Endothelial cell of umbilical vein (primary cell): ENCODE data around the gene CCSER1. TPM values are rescaled to one million over a fixed set of nuclear protein-coding genes. Genes with fewer than 3 reads are reported as not detected.

Experiments used
- BruUV-seq: library from RNA; stranded (reverse); fragments of 400-500 nt; replicated peaks from 2 replicates; lab custom pipeline; 2021; lab: Mats Ljungman, UMichigan
- CTCF ChIA-PET: fragments of 300-600, 350-600 bp; sonication (Branson Sonifier 250); formaldehyde crosslinking; loops from one replicate; lab custom pipeline; 2021; ENCODE audit warnings: antibody characterized with exemption, inconsistent platforms; lab: Charles Lee
- POLR2A ChIA-PET: fragments of 300-600, 350-600 bp; sonication (Branson Sonifier 250); formaldehyde crosslinking; loops from one replicate; lab custom pipeline; 2021; ENCODE audit warnings: antibody characterized with exemption, inconsistent platforms; lab: Charles Lee
- DNase-seq: peaks from one replicate; pipeline ENCODE4 v3.0.0-alpha.2; 2011; ENCODE audit warnings: low read depth, low spot score
- FAIRE-seq: peaks from 2 replicates; lab custom pipeline; 2011; peaks lifted over from hg19 to GRCh38; lab: Jason Lieb, UNC
- H2AFZ ChIP-seq: 2 replicates; pipeline ENCODE4 v1.6.0; 2012; ENCODE audit warnings: low read depth, low read length, control low read depth, inconsistent platforms
- H3K27ac ChIP-seq: 2 replicates; pipeline ENCODE4 v1.5.1; 2011; ENCODE audit warnings: low read depth, mild to moderate bottlenecking, control low read depth, low read length, moderate library complexity; ENCODE audit not compliant: insufficient read depth
- H3K27me3 ChIP-seq, 2 experiments: 2 replicates each; pipeline versions ENCODE4 v1.6.0 to v1.6.1; 2011; ENCODE audit warnings: low read length in 2 of 2, mixed read lengths in 1 of 2; ENCODE audit not compliant: control insufficient read depth in 2 of 2, insufficient read depth in 2 of 2
- H3K36me3 ChIP-seq, 2 experiments: 2 replicates in 1 of 2; 3 replicates in 1 of 2; pipeline ENCODE4 v1.5.1; 2011; ENCODE audit warnings: low read length in 2 of 2, mild to moderate bottlenecking in 1 of 2, moderate library complexity in 1 of 2; ENCODE audit not compliant: control insufficient read depth in 2 of 2, insufficient read depth in 2 of 2; ENCODE audit errors: extremely low read depth in 1 of 2
- H3K4me1 ChIP-seq: 3 replicates; pipeline ENCODE4 v1.5.1; 2011; ENCODE audit warnings: mild to moderate bottlenecking, low read length; ENCODE audit not compliant: control insufficient read depth, insufficient read depth; ENCODE audit errors: extremely low read depth
- H3K4me2 ChIP-seq: 2 replicates; pipeline ENCODE4 v1.6.1; 2011; ENCODE audit warnings: low read length, control low read depth, mixed read lengths; ENCODE audit not compliant: insufficient read depth
- H3K4me3 ChIP-seq, 3 experiments: fragments of 200-600 bp in 1 of 3; sonication (generic), shearing (Covaris generic) in 1 of 3; replicated peaks in 1 of 3; 2 replicates each; pipeline ENCODE4 v1.5.1; 2011 to 2016; ENCODE audit warnings: control low read depth in 3 of 3, low read length in 3 of 3, mild to moderate bottlenecking in 2 of 3, inconsistent platforms in 1 of 3, low read depth in 1 of 3, moderate library complexity in 1 of 3; ENCODE audit not compliant: insufficient read depth in 1 of 3
- H3K79me2 ChIP-seq: 2 replicates; pipeline ENCODE4 v1.6.0; 2012; ENCODE audit warnings: low read length, inconsistent platforms; ENCODE audit not compliant: control insufficient read depth, insufficient read depth
- H3K9ac ChIP-seq: replicated peaks from 2 replicates; pipeline ENCODE3; 2011; ENCODE audit warnings: low read length, control low read depth; ENCODE audit not compliant: insufficient read depth; ENCODE audit errors: extremely low read depth
- H3K9me1 ChIP-seq: replicated peaks from 3 replicates; pipeline ENCODE4 v1.6.0; 2011; ENCODE audit warnings: mild to moderate bottlenecking, low read length; ENCODE audit not compliant: control insufficient read depth, insufficient read depth; ENCODE audit errors: extremely low read depth
- H3K9me3 ChIP-seq: replicated peaks from 2 replicates; pipeline ENCODE4 v1.5.1; 2012; ENCODE audit warnings: low read length, inconsistent platforms; ENCODE audit not compliant: control insufficient read depth, insufficient read depth
- H4K20me1 ChIP-seq: replicated peaks from 2 replicates; pipeline ENCODE3; 2011; ENCODE audit warnings: mild to moderate bottlenecking, low read length; ENCODE audit not compliant: control insufficient read depth, insufficient read depth; ENCODE audit errors: extremely low read depth
- EZH2 ChIP-seq: IDR thresholded peaks from 2 replicates; pipeline ENCODE4 v1.6.1; 2012; ENCODE audit warnings: borderline replicate concordance, low read depth, mild to moderate bottlenecking, moderate library complexity, low read length, inconsistent platforms; ENCODE audit not compliant: severe bottlenecking
- FOS ChIP-seq: IDR thresholded peaks from 2 replicates; pipeline ENCODE4 v1.6.1; 2011; ENCODE audit warnings: mild to moderate bottlenecking, low read length, moderate library complexity, borderline replicate concordance; ENCODE audit not compliant: insufficient read depth
- GATA2 ChIP-seq: IDR thresholded peaks from 2 replicates; pipeline ENCODE4 v1.7.0; 2011; ENCODE audit warnings: low read depth, mild to moderate bottlenecking, moderate library complexity, mixed read lengths, low read length; ENCODE audit not compliant: insufficient read length, insufficient read depth
- JUN ChIP-seq: IDR thresholded peaks from 2 replicates; pipeline ENCODE4 v1.6.1; 2011; ENCODE audit warnings: borderline replicate concordance, low read depth; ENCODE audit not compliant: insufficient read length, insufficient read depth
- MYC ChIP-seq: IDR thresholded peaks from one replicate; pipeline ENCODE4 v1.6.1; 2011; ENCODE audit warnings: mild to moderate bottlenecking, low read depth, low read length
- POLR2A ChIP-seq: IDR thresholded peaks from 2 replicates; pipeline ENCODE4 v1.6.1; 2012; ENCODE audit warnings: low read depth, mild to moderate bottlenecking, control low read depth, low read length
- POLR2AphosphoS5 ChIP-seq: IDR thresholded peaks from 2 replicates; pipeline ENCODE4 v1.6.1; 2012; ENCODE audit warnings: low read depth, mild to moderate bottlenecking, control low read depth, low read length, moderate library complexity; ENCODE audit not compliant: insufficient read depth
- dilution Hi-C: fragments of 300-500 bp; cut with MboI; formaldehyde crosslinking; loops from one replicate; pipeline ENCODE4 v1.15.0; 2019; ENCODE audit warnings: low sequenced_read_pairs; ENCODE audit not compliant: extremely low pct_ligation_motif_present
- intact Hi-C: fragments of 100-400 bp; cut with micrococcal nuclease; formaldehyde crosslinking; loops from one replicate; pipeline ENCODE4 v1.10.0; 2022
- polyA plus RNA-seq, 4 experiments: library from polyadenylated mRNA; depleted of rRNA in 3 of 4; stranded (reverse) in 3 of 4; unstranded in 1 of 4; fragments of >200 nt; gene quantifications; 2 replicates each; pipeline versions ENCODE4 v1.2.1 to v1.2.3, GENCODE V29; 2011 to 2012; ENCODE audit warnings: missing spikeins in 1 of 4
- total RNA-seq: library from RNA; stranded (reverse); gene quantifications from 2 replicates; pipeline ENCODE4 v1.2.3, GENCODE V29; 2021
- TF ChIP-seq, protein P1 (sequence below), 2 donors: IDR thresholded peaks; 1 replicate in 1 of 2; 2 replicates in 1 of 2; pipeline ENCODE4 v1.5.1; 2011; ENCODE audit warnings: low read length in 2 of 2, mild to moderate bottlenecking in 2 of 2, moderate library complexity in 2 of 2, control low read depth in 1 of 2, inconsistent platforms in 1 of 2, low read depth in 1 of 2; ENCODE audit not compliant: insufficient read depth in 1 of 2; ENCODE audit errors: extremely low read depth in 1 of 2
- TF ChIP-seq, protein P2 (sequence below): IDR thresholded peaks from 2 replicates; pipeline ENCODE4 v1.6.1; 2011; ENCODE audit not compliant: insufficient read depth, insufficient read length

CCSER1 gene
- total and polyA plus RNA-seq, 2 donors (not counting 3 experiments of a cell fraction or from before 2014, with no cell fraction given), result 0.11 to 1.8 TPM

DNA sequence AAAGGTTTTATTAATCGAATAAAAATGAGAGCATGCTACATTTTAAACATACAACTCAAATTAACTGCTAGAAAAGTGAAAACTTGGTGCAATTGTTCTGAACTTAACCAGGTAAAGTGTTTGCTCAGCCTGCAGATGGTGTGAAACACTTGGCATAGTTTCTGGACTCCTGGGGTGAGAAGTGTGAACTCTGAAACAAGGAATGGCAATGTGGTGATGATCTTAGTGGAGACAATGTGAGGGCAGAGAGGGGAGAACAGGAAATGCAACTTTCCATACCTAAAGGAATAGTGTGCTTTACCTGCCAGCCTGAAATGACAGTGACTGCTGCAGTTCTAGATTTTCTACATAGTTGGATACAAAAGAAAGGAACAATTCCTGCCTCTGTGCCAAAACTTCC, 57.4 kb downstream of the CCSER1 start:
- dilution Hi-C loops, result no loop called here
- no peak for FAIRE-seq
- intact Hi-C loops, result no loop called here

More for the DNA sequence above, 57.4 kb downstream of the CCSER1 start:
- H3K27me3 ChIP-seq, result no peaks in the 10 kb centered on the region
- no peak overlapping the region for H3K27ac ChIP-seq
- DNase-seq, result no peak
- no peaks in the 10 kb centered on the region for H3K4me1 ChIP-seq
- H2AFZ ChIP-seq, result no peak overlapping the region
- POLR2A ChIA-PET, result no interaction called here
- H3K36me3 ChIP-seq, result no peaks in the 10 kb centered on the region
- no peaks in the 10 kb centered on the region for H4K20me1 ChIP-seq
- H3K4me3 ChIP-seq, result no peak overlapping the region
- CTCF ChIA-PET, result no interaction called here
- no peaks in the 10 kb centered on the region for H3K79me2 ChIP-seq
- H3K9me3 ChIP-seq, result no peaks in the 10 kb centered on the region
- no peak overlapping the region for H3K9ac ChIP-seq
- H3K9me1 ChIP-seq, result no peaks in the 10 kb centered on the region
- no peak overlapping the region for H3K4me2 ChIP-seq
- BruUV-seq, result no TSS peak
- no peak for TF ChIP-seq MYC
- TF ChIP-seq FOS, result no peak
- TF ChIP-seq, protein P1, sequence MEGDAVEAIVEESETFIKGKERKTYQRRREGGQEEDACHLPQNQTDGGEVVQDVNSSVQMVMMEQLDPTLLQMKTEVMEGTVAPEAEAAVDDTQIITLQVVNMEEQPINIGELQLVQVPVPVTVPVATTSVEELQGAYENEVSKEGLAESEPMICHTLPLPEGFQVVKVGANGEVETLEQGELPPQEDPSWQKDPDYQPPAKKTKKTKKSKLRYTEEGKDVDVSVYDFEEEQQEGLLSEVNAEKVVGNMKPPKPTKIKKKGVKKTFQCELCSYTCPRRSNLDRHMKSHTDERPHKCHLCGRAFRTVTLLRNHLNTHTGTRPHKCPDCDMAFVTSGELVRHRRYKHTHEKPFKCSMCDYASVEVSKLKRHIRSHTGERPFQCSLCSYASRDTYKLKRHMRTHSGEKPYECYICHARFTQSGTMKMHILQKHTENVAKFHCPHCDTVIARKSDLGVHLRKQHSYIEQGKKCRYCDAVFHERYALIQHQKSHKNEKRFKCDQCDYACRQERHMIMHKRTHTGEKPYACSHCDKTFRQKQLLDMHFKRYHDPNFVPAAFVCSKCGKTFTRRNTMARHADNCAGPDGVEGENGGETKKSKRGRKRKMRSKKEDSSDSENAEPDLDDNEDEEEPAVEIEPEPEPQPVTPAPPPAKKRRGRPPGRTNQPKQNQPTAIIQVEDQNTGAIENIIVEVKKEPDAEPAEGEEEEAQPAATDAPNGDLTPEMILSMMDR (IDR thresholded peaks at IDR 0.05; ENCODE audit: extremely low read depth in 1 of 2, insufficient read depth in 1 of 2, low read depth in 1 of 2, low read length in 2 of 2), result no peak
- TF ChIP-seq, protein P2, sequence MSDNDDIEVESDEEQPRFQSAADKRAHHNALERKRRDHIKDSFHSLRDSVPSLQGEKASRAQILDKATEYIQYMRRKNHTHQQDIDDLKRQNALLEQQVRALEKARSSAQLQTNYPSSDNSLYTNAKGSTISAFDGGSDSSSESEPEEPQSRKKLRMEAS, result no peak
- TF ChIP-seq POLR2A, result no peak
- TF ChIP-seq POLR2AphosphoS5, result no peak
- TF ChIP-seq GATA2, result no peak
- TF ChIP-seq EZH2, result no peak
- TF ChIP-seq JUN, result no peak
